HG03432 (cell line): Measurements from ENCODE around the gene CES4A.
"Not testable (repeated sequence)": the region's sequence is repeated elsewhere in the genome, so short reads cannot be mapped to it uniquely, and the experiment has no call there.

Experiments used
- ATAC-seq: cut with Tn5 transposase; IDR thresholded peaks from one replicate; pipeline ENCODE4 v1.9.1; 2021; ENCODE audit warnings: mild to moderate bottlenecking, moderate library complexity; ENCODE audit not compliant: unreplicated experiment

CES4A gene

DNA sequence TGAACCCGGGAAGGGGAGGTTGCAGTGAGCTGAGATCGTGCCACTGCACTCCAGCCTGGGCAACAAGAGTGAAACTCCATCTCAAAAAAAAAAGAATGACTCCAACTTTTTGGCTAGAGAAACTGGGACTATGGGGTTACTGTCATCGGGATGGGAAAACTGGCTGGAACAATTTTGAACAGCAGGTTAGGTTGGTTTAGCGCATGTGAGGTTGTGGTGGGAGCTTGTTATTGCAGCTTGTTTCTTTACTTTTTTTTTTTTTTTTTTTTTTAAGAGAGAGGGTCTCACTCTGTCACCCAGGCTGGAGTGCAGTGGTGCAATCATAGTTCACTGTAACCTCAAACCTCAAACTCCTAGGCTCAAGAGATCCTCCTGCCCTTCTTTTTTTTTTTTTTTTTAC, 53.1 kb downstream of the CES4A start:
- ATAC-seq, result not testable (repeated sequence)

DNA sequence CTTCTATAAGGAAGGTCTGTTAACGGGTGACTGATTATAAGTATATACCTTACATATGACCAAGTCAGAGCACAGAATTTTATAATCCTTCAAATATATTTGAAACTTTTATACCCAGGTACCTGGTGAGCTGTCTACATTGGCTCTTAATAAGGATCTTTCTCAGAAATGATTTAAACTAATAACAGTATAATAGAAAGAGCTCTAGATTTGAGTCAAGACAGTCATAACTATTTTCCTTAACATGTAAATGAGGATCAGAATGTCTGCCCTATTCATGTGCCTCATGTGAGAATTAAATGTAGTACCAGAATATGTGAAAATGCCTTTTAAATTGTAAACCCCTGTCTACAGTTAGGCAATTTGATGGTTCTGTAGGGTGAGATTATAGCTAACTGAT, 55.0 kb downstream of the CES4A start:
- ATAC-seq, result no peak

DNA sequence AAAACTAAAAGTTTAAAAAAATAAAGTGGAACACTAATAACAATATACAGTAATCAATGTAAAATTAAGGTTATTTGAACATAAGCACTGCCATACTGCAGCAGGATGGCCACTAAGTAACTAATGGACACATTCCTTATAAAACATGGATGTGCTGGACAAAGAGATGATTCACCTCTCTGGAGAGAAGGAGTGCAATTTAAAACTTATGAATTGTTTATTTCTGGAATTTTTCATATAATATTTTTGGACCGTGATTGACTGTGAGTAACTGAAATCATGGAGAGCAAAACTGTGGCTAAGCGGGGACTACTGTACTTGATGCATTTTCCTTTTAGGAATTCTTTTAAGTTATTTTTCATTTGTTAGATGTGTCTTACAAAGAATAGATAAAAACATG, 62.4 kb downstream of the CES4A start:
- no peak for ATAC-seq

DNA sequence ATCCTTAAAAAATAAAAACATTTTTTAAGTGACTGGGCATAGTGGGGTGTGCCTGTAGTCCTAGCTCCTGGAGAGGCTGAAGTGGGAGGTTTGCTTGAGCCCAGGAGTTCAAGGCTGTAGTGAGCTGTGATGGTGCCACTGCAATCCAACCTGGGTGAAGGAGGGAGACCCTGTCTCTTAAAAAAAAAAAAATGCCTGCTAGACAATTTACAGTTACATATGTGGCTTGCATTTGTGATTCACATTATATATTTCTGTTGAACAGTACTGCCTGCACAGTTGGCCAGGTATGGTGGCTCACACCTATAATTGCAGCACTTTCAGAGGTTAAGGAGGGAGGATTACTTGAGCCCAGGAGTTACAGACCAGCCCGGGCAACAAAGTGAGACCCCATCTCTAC, 64.0 kb downstream of the CES4A start:
- no peak for ATAC-seq

DNA sequence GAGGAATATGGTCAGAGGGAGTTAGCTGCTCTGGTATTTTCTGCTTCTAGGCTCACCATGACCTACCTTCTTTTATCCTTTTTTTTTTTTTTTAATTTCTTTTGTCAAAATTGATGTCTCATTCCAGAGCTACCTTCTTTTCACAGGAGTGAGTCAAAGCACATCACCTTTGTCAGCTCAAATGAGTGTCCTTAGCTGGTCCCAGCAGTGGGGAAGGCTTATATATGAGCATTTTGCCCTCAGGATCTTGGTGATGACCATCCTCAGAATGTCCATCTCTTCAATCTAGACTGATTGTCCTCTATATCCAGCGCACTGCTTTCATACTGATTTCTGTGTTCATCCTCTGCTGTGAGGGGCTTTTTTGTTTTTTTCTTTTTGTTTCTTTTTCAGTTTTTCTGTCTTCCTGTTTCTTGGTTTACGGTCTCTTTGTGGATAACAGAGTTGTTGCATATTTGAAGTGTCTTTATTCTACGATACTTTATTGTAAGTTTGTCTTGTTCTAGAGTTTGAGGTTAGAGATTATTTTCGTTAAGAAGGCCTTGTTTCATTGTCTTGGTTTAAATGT, 65.5 kb downstream of the CES4A start:
- no peak for ATAC-seq

DNA sequence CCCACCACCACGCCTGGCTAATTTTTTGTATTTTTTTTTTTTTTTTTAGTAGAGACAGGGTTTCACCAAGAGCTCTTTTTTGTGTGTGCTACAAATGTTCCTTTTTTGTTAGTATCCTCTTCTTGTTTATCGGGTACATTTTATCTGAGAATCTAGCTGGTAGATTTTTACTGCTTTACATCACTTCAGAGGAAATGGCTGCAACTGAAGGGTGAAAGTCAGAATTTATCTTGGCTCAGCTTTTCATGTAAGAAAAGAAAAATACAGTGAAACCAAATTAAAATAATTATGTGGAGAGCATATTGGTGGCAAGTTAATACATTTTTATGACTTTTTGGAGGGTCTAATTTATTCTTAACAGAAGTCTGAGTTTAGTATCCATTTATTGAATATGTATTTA, 66.5 kb downstream of the CES4A start:
- ATAC-seq, result no peak

DNA sequence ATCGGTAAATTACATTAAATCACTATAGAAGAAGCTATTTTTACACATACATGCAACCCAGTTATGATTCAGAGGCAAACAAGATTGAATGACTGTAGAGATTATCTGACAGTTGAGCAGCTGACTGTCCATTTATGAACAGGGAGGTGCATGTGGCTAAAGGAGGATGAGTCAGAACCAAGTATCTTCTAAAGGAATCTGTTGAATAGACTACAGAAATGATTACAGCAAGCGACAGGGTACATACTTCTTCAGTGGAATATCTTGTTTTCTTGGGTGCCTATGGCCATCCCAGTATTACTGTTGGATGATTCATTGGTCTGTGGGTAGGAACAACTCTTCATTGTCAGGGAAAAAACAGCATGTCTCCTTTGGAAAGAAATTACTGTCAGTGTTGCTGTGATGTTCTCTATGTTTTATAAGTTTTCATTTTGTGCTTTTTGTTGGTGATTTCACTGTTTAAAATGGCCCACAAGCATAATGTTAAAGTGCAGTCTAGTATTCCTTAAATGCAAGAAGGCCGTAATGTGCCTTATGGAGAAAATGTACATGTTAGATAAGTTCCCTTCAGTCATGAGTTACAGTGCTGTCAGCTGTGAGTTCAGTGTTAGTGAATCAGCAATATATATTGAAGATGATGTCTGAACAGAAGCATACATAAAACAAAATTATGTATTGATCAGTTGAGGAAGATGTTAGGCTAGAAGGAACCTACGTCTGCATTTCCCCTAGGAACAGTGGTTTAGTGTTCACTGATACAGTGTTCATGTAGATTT, 67.5 kb downstream of the CES4A start:
- peak; percentile 71 for ATAC-seq
